Stimulated activated CD4-positive, alpha-beta T cell treated with anti-CD3 and anti-CD28 coated beads, Interleukin-15, amount 100 ng/mL, for 1 hour (primary cell): ENCODE data around the gene PPP2R3A.

Experiments used
- DNase-seq, 2 donors: peaks; one replicate each; pipeline ENCODE4 v3.0.0-alpha.2; 2020; ENCODE audit warnings: low read depth in 1 of 2, low spot score in 1 of 2

The PPP2R3A gene

GRCh38 chr3:136021803-136022202 is 56.3 kb downstream of the PPP2R3A start:
- no peak for DNase-seq

- DNase-seq: no peak
Observed at GRCh38 chr3:136022529-136023263, 57.2 kb downstream of the PPP2R3A start.

DNA sequence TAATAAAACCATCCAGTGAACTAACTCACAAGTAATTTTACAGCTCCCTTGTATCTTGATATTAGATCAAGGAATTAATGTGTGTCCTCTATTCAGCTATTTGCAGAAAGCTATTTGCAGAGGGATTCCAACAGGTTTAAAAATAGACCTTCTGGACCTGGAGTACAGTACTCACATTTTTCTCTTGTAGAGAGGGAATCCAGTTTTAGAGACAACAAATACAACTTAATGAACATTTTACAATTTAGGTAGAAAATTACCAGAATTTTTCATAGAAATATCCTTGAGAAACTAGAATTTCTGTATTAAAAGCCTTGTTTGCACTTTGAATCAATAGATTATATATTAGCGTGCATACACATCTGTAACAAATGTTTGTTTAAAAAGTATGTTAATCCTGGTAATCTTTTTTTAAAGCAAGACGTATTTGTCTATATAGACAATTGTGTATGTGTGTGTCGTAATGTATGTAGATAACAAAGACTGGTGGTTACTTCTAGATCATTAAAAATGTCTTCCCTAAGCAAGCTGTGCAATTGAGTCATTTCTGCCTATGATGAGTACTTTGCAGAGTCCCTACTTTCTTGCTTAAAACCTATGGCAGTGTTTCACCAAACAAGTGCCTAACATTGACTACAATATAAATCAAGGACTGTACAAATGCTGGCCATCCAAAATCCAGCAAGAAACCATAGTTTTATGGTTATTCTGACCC is 57.9 kb downstream of the PPP2R3A start:
- DNase-seq: no peak

- DNase-seq: no peak
Observed at GRCh38 chr3:136036306-136036705, 70.8 kb downstream of the PPP2R3A start.

GRCh38 chr3:136038668-136039067 is 73.1 kb downstream of the PPP2R3A start:
- no peak for DNase-seq

GRCh38 chr3:136042608-136043221 is 77.2 kb downstream of the PPP2R3A start:
- no peak for DNase-seq

GRCh38 chr3:136044980-136045745 is 79.6 kb downstream of the PPP2R3A start:
- no peak for DNase-seq

GRCh38 chr3:136048068-136048467 is 82.5 kb downstream of the PPP2R3A start:
- DNase-seq: no peak

- no peak for DNase-seq
Observed at GRCh38 chr3:136050250-136050649, 84.7 kb downstream of the PPP2R3A start.

DNA sequence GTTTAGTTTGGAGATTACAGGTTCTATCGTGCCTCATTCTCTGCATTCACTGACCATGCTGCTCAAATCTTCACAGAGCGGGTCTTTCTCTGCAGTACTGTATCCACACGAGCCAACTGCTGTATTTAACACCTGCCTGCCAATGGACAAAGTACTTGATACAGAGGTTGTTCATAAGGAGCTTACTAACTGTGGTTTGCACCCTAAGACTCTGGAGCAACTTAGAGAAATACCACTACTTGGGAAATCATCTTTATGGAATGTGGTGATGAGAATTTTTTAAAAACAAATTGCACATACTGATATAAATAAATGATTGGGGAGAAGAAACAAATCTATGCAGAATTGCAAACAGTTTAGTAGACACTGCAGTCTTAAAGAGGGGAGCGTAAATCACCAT is 90.0 kb downstream of the PPP2R3A start:
- DNase-seq: no peak

DNA sequence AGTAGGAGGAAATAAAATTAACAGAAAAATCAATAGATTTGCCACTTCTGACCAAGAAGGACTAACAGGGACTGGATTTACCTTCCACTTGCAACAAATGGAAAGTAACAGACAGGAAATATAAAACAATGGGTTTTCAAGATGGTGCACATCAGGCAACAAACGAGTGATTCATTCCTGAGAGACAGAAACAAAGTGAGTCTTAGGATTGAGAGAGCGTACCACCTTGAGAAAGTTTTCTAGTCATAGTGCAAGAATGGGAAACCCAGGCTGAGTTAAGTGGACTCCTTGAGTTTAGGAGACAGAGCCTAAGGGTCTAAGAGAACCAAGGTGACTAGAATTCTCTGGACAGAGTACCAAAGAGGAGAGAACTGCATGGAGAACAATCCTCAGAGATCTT is 101.7 kb downstream of the PPP2R3A start:
- no peak for DNase-seq

DNA sequence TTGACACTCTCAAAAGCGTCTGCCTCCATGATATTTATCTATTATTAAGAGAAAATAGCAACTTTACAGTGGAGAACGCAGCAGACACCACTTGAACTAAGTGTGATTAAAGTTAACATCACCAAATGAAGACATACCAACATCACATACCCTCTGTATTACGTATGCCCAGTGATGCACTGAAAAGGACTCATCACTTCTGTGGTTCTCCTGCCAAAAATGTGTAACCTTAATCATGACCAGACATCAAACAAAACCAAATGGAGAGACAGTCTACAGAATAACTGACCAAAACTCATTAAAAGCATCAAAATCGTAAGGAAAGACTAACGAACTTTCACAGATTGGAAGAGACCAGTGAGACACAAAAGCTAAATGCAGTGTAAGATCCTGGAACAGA is 103.2 kb downstream of the PPP2R3A start:
- no peak for DNase-seq

DNA sequence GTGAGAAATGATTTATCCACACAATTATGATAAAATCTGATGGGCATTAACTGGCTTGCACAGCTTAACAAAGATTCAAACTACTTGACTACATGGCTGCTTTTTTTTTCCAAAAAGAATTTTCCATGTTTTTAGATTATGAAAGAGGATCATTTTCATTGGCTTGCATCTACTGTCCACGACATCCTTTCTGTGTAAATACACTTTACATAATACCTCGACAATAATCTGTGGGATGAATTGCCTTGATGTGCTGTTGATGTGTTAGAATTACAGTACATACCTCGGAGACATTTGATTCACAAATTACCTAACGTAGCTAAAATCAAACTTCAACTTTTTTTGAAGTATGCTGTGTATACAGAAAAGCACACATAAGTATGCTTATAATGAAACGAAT is 104.4 kb downstream of the PPP2R3A start:
- DNase-seq: no peak

DNA sequence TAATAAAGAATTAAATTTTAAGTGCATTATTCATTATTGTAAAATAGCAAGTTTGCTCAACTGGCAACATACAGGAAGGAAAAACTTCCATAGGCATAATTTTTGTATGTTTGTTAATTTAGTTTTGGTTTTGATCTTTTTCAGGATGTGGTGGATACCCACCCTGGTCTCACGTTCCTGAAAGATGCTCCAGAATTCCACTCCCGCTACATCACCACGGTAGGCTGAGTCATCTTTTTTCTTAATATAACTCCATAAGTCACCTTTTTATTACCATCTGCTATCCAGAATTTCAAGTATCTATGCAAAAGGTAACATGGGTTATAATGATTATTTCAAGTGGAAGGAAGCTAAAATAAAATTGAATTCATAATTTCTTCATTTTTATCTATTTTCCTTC is 104.8 kb downstream of the PPP2R3A start:
- no peak for DNase-seq

DNA sequence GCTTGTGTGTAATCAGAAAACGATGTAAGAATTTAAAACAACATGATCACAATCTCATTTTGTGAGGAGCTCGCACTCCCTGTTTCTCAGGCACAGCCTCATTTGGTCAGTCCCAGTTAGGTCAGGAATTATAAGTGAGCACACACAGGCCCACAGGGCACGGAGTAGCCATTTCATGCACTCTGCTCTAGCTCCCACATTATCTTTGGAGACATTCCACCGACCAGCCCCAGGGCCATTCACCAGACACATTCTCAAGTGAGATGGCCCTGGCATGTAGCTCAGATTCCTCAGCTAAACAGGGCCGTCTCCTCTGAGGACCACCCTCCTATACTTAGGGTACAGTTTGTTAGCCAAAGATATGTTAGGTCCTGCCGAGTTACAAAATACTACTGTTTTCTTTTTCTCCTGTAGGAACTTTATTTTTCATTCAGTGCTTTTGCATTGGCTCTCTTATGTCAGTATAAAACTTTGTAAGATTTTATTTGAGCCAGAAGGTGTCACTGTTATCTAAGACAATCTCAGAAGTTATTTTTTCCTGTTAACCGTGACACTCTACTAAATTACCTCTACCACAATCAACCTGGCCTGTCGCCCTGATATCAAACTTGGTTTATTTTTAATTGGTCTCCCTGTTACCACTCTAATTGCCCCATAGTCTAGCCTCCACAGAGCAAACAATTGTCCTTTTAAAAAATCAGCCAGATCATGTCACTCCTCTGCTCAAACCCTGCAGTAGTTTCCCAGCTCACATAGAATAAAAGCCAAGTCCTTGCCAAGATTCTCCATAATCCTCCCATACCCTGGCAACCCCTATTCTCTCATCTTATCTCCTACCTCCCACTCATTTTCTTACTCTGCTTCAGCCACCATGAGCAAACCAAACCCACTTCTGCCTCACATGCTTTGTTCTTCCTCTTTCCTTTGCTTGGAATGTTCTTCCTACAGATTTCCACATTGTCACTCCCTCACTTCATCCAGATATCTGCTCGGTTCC is 105.7 kb downstream of the PPP2R3A start:
- DNase-seq: no peak

DNA sequence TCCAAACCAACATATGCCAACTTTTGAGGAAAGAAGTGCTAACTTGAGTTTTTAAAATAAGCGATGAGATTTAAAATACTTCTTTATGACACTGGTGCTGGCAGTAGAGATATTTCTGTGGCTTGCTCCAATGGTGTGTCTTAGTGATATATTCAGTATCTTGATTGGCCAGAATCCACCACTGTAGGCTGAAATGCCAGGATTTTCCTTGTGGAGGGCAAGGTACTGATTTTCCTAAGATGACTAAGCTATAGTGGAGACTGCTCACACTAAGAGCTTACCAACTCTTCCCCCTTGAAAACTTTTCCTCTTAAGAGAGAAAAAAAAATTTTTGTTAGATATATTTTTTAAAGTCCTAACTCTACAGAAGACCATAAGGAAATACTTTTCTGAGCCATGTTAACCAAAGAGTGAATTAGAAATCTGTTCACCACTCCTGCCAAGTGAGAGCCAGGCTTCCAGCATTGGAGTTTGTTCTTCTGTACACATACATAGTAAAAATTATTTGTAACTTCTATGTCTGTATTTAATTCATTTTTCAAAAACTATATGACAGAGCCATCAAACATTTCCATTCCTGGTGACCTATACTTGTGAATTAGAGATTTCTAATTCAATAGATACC is 109.1 kb downstream of the PPP2R3A start:
- DNase-seq: no peak

- DNase-seq: peak; percentile 36 to 40
Observed at GRCh38 chr3:136075218-136075808, 109.8 kb downstream of the PPP2R3A start.

DNA sequence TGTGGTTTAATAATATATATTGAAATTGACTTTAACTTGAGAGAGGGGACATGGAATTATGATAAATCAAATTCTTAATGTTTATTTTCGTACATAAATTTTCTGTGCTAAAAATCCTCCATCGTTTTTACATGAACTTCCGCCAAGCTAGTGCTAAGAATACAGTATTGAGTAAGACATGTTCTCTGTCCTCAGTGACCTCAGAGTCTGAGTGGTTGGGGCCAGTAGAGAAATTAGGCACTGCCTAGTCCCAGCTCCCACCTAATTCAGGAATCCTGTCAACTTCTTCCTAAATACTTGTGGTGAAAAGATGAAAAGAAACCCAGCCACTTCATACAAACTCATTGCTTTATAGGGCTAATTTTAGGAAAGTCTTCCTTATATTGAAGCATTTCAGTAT is 110.3 kb downstream of the PPP2R3A start:
- no peak for DNase-seq
